ENCODE results near the gene HBE1. TPM values are rescaled to one million over a fixed set of nuclear protein-coding genes. Genes with fewer than 3 reads are reported as not detected.

HBE1 gene
- total and polyA plus RNA-seq, 10 of the 15 experiments (the other 5 are each of a cell fraction or from before 2014, with no cell fraction given): 0.13 to 2.7 (median 0.62) TPM; not detected in 5

DNA sequence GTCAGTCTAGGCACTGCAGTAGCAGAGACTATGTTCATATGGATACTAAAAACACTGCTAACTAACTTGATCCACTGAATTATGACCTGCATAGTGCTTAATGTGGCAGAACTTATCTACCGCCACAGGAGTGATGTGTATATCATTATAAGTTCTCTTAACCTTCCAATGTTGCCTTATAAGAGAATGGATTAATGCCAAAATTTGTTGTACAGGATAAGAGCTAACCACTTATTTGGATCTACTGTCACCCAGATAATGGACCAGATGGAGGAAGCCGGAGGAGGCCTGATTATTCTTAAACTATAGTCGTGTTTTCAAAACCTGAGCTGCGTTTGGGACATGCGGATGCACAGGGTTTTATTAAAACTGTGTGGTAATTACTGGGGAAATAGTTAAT, 33.9 kb upstream of the HBE1 start:
- no peaks in the 10 kb centered on the region for H3K36me3 ChIP-seq (ENCODE audit: control insufficient read depth in 2 of 2, insufficient read depth in 2 of 2, low read length in 1 of 2)
- no peak for TF ChIP-seq ETV6 (conservative IDR thresholded peaks at IDR 0.05 in 1 of 2, IDR thresholded peaks at IDR 0.05 in 1 of 2; ENCODE audit: borderline replicate concordance in 1 of 2, low read depth in 1 of 2)
- no peak for TF ChIP-seq IKZF1 (conservative IDR thresholded peaks at IDR 0.05)
- TF ChIP-seq BACH1 (IDR thresholded peaks at IDR 0.05; ENCODE audit: borderline replicate concordance): no peak
- no peak for TF ChIP-seq EGR1 (IDR thresholded peaks at IDR 0.05; ENCODE audit: borderline replicate concordance in 1 of 2, low read depth in 2 of 2, low read length in 2 of 2)
- TF ChIP-seq IRF4 (IDR thresholded peaks at IDR 0.05; ENCODE audit: low read depth, low read length): no peak
- no peaks in the 10 kb centered on the region; a peak in 1 of 4 replicates for H3K27me3 ChIP-seq (replicated peaks in 1 of 2; ENCODE audit: control insufficient read depth in 2 of 2, insufficient read depth in 2 of 2, low read length in 1 of 2)
- DNase-seq (ENCODE audit: low read depth, low spot score) (no peak), FAIRE-seq (no peak), ATAC-seq (no peak)
- H3K4me1 ChIP-seq (ENCODE audit: control insufficient read depth, insufficient read depth, low read length): no peaks in the 10 kb centered on the region
- intact Hi-C loops (cut with micrococcal nuclease; ENCODE audit: unreplicated experiment) (no loop called here), in situ Hi-C loops (cut with MboI) (no loop called here)
- H3K4me3 ChIP-seq: no peak overlapping the region
- no TSS peak for BruUV-seq (replicated peaks)
- H2AFZ ChIP-seq (ENCODE audit: control insufficient read depth, low read depth, low read length): no peak overlapping the region
- WGBS (ENCODE audit: insufficient coverage, insufficient replicate concordance, low lambda C conversion rate, missing lambda C conversion rate): 57% methylated on average over 5 of the region's 5 CpGs
- no peak overlapping the region for H3K4me2 ChIP-seq (ENCODE audit: control insufficient read depth, insufficient read depth)
- no peaks in the 10 kb centered on the region for H3K79me2 ChIP-seq (ENCODE audit: control insufficient read depth, insufficient read depth, low read length)
- SMC1A ChIA-PET (ENCODE audit: uncharacterized antibody, unreplicated experiment): no interaction called here
- RAD21 ChIA-PET (ENCODE audit: unreplicated experiment): no interaction called here
- H3K9ac ChIP-seq (ENCODE audit: control insufficient read depth, insufficient read depth, low read length): no peak overlapping the region
- CTCF ChIA-PET: interaction anchor here (0.6 kb wide), 1 partner anchor 157 kb away, joined by 3 read pairs; no protein-coding TSS in a partner anchor
- no peaks in the 10 kb centered on the region for H4K20me1 ChIP-seq (ENCODE audit: control insufficient read depth, insufficient read depth)
- no peak overlapping the region for H3K27ac ChIP-seq (ENCODE audit: control insufficient read depth, insufficient read depth)
- no peaks in the 10 kb centered on the region for H3K9me3 ChIP-seq (replicated peaks; ENCODE audit: control insufficient read depth, insufficient read depth, low read length)
- POLR2A ChIA-PET: no interaction called here

DNA sequence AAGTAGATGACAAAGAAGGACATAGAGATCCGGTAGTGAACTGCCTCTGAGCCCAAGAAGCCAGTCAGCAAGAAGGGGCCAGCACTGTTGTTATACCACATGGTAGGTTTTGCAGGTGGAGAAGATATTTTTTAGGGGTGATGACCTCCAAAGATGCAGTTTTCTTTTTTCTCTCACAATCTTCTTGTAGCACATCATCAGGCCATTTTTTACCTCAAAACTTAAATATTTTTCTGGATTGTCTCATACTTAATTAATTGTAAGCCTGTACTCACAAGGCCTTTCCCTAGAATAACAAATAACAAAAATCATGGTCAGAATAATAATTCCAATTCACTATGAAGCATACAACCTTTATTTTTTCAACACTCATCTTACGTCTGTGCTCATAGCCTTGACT, 32.1 kb upstream of the HBE1 start, which contains the start of gene OR51B4:
Gene OR51B4, minus strand, starts transcription at position 101 of the 400 bp plus-strand sequence. Its CDS starts 0 bp downstream, at position 101.
- DNase-seq (ENCODE audit: low read depth, low spot score) (no peak), FAIRE-seq (no peak), ATAC-seq (no peak)
- WGBS (ENCODE audit: insufficient coverage, insufficient replicate concordance, low lambda C conversion rate, missing lambda C conversion rate): 56% methylated on average over 2 of the region's 2 CpGs
- no peak within 1 kb of the TSS for H3K27ac ChIP-seq (ENCODE audit: control insufficient read depth, insufficient read depth)
- no peaks in the 10 kb centered on the region for H4K20me1 ChIP-seq (ENCODE audit: control insufficient read depth, insufficient read depth)
- CTCF ChIA-PET: no interaction called here
- POLR2A ChIA-PET: no interaction called here
- no peaks in the 10 kb centered on the region; a peak in 1 of 4 replicates for H3K27me3 ChIP-seq (replicated peaks in 1 of 2; ENCODE audit: control insufficient read depth in 2 of 2, insufficient read depth in 2 of 2, low read length in 1 of 2)
- intact Hi-C loops (cut with micrococcal nuclease; ENCODE audit: unreplicated experiment) (no loop called here), in situ Hi-C loops (cut with MboI) (no loop called here)
- RAD21 ChIA-PET (ENCODE audit: unreplicated experiment): no interaction called here
- H3K79me2 ChIP-seq (ENCODE audit: control insufficient read depth, insufficient read depth, low read length): no peaks in the 10 kb centered on the region
- no TSS peak for BruUV-seq (replicated peaks)
- H3K36me3 ChIP-seq (ENCODE audit: control insufficient read depth in 2 of 2, insufficient read depth in 2 of 2, low read length in 1 of 2): no peaks in the 10 kb centered on the region
- SMC1A ChIA-PET (ENCODE audit: uncharacterized antibody, unreplicated experiment): no interaction called here
- no peaks in the 10 kb centered on the region for H3K4me1 ChIP-seq (ENCODE audit: control insufficient read depth, insufficient read depth, low read length)
- H2AFZ ChIP-seq (ENCODE audit: control insufficient read depth, low read depth, low read length): no peak within 1 kb of the TSS
- H3K4me3 ChIP-seq: no peak within 1 kb of the TSS
- no peaks in the 10 kb centered on the region for H3K9me3 ChIP-seq (replicated peaks; ENCODE audit: control insufficient read depth, insufficient read depth, low read length)
- no peak within 1 kb of the TSS for H3K4me2 ChIP-seq (ENCODE audit: control insufficient read depth, insufficient read depth)
- H3K9ac ChIP-seq (ENCODE audit: control insufficient read depth, insufficient read depth, low read length): no peak within 1 kb of the TSS
- TF ChIP-seq, protein P1, sequence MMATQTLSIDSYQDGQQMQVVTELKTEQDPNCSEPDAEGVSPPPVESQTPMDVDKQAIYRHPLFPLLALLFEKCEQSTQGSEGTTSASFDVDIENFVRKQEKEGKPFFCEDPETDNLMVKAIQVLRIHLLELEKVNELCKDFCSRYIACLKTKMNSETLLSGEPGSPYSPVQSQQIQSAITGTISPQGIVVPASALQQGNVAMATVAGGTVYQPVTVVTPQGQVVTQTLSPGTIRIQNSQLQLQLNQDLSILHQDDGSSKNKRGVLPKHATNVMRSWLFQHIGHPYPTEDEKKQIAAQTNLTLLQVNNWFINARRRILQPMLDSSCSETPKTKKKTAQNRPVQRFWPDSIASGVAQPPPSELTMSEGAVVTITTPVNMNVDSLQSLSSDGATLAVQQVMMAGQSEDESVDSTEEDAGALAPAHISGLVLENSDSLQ (IDR thresholded peaks at IDR 0.05): no peak
- TF ChIP-seq CEBPB (IDR thresholded peaks at IDR 0.05; ENCODE audit: borderline replicate concordance in 1 of 2, low read depth in 2 of 2, low read length in 2 of 2): no peak
- no peak for TF ChIP-seq BCL11A (IDR thresholded peaks at IDR 0.05; ENCODE audit: low read depth, low read length)
- TF ChIP-seq MTA3 (IDR thresholded peaks at IDR 0.05; ENCODE audit: borderline replicate concordance, low read length): no peak
- TF ChIP-seq, protein P2, sequence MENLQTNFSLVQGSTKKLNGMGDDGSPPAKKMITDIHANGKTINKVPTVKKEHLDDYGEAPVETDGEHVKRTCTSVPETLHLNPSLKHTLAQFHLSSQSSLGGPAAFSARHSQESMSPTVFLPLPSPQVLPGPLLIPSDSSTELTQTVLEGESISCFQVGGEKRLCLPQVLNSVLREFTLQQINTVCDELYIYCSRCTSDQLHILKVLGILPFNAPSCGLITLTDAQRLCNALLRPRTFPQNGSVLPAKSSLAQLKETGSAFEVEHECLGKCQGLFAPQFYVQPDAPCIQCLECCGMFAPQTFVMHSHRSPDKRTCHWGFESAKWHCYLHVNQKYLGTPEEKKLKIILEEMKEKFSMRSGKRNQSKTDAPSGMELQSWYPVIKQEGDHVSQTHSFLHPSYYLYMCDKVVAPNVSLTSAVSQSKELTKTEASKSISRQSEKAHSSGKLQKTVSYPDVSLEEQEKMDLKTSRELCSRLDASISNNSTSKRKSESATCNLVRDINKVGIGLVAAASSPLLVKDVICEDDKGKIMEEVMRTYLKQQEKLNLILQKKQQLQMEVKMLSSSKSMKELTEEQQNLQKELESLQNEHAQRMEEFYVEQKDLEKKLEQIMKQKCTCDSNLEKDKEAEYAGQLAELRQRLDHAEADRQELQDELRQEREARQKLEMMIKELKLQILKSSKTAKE (IDR thresholded peaks at IDR 0.05; ENCODE audit: low read depth, poor library complexity, severe bottlenecking): no peak
- TF ChIP-seq FOXM1 (IDR thresholded peaks at IDR 0.05; ENCODE audit: low read depth, low read length): no peak
- TF ChIP-seq, protein P3, sequence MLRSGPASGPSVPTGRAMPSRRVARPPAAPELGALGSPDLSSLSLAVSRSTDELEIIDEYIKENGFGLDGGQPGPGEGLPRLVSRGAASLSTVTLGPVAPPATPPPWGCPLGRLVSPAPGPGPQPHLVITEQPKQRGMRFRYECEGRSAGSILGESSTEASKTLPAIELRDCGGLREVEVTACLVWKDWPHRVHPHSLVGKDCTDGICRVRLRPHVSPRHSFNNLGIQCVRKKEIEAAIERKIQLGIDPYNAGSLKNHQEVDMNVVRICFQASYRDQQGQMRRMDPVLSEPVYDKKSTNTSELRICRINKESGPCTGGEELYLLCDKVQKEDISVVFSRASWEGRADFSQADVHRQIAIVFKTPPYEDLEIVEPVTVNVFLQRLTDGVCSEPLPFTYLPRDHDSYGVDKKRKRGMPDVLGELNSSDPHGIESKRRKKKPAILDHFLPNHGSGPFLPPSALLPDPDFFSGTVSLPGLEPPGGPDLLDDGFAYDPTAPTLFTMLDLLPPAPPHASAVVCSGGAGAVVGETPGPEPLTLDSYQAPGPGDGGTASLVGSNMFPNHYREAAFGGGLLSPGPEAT (IDR thresholded peaks at IDR 0.05; ENCODE audit: low read depth): no peak
- no peak for TF ChIP-seq TBL1XR1 (IDR thresholded peaks at IDR 0.05; ENCODE audit: low read depth, low read length)
